Measurements from ENCODE around the gene STEAP3.

Gene STEAP3

GRCh38 chr2:119304847-119305246 lies 81.2 kb downstream of the STEAP3 start:
- no peak for DNase-seq

DNA sequence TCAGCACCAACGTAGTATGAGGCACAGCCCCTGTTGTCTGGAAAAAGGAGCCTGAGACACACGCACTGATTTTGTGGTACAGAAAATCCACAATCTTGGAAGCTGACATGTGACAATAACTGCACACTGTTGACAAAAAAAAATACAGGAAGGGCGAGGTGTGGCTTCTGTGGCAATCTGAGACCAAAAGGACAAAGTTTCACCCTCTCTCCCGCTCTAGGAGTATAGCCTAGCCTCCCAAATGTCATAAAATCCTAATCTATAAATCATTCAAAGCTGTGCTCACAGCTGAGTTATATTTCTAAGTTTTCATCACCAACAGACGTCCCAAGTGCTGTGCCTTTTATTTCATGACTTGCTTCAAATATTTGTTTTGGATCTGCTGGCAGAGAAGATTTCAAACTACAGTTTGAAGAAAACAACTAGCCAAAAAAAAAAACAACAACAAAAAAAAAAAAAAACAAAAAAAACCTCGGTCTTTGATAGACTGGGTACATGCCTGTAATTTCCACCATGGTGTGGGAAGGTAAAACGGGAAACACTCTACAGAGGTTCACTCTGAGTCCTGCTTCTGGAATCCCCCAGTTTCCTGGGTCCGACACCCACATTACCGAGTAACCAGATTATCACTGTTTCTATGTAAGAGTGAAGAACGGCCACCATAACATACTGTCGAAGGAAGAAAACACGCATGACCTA lies 82.0 kb downstream of the STEAP3 start:
- no peak for DNase-seq

DNA sequence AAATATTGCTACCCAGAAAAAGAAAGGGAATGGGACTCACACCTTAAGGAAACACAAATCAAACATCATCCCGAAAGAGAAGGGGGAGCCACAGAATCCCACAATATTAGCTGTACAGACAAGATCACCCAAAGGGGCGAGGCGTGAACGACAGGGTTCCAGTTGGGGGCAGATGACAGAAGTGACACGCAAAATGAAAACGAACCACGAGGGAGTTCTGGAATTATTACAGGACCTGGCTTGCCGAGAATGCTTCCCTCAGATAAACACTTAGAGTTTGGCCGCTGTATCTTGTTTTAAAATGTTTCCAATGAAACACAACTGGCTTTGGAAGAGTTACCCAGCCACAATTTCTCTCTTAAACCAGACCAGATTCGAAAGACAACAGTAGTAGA lies 82.6 kb downstream of the STEAP3 start:
- DNase-seq: no peak

- DNase-seq: no peak
Measured at GRCh38 chr2:119307419-119308140, 83.9 kb downstream of the STEAP3 start.

- DNase-seq: no peak
Measured at GRCh38 chr2:119308793-119309330, 85.2 kb downstream of the STEAP3 start.

DNA sequence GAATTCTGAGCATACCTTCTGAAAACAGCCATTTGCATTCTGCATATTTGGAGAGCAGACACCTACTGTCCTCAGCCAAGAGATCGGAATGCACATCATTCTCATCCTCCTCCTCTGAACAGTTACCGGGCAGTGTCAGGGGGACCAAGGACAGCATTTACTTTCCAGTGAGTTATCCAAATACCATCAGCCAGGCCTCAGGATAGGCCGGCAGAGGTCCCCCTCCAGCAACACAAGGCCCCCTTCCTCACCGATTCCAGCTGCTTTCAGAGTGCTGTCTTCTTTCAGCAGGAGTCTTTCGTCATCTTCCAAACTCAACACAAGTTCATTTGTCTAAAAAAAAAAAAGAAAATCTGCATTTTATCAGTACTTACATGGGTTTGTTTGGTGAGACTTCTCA lies 87.7 kb downstream of the STEAP3 start:
- no peak for DNase-seq

GRCh38 chr2:119311831-119312230 lies 88.2 kb downstream of the STEAP3 start:
- DNase-seq: no peak
